C4-2B (cell line): ENCODE results near the gene RNPS1.

Source experiments
- CTCF ChIP-seq: fragments of 450-650 bp; conservative IDR thresholded peaks from 2 replicates; pipeline ENCODE4 v1.5.1; 2017; ENCODE audit warnings: mild to moderate bottlenecking
- ZFX ChIP-seq: fragments of 450-650 bp; IDR thresholded peaks from 2 replicates; pipeline ENCODE4 v1.6.1; 2017

- TF ChIP-seq CTCF: no peak
- TF ChIP-seq ZFX: no peak
Observed at GRCh38 chr16:2235695-2236336, 32.1 kb downstream of the RNPS1 start.
